Osteoblast (primary cell): ENCODE measurements around the gene SDSL. TPM values are rescaled to one million over a fixed set of nuclear protein-coding genes. Genes with fewer than 3 reads are reported as not detected.

Experiments
- DNase-seq: peaks from one replicate; pipeline ENCODE4 v3.0.0; 2011; ENCODE audit warnings: low spot score, mixed read lengths; ENCODE audit not compliant: insufficient read length; ENCODE audit errors: missing footprints
- H2AFZ ChIP-seq: 2 replicates; pipeline ENCODE4 v1.6.0; 2011; ENCODE audit warnings: mild to moderate bottlenecking, low read length
- H3K27ac ChIP-seq: 2 replicates; pipeline ENCODE4 v1.5.1; 2011; ENCODE audit warnings: mild to moderate bottlenecking, low read depth, low read length, moderate library complexity
- H3K27me3 ChIP-seq: 2 replicates; pipeline ENCODE4 v1.6.0; 2012; ENCODE audit warnings: mild to moderate bottlenecking, control low read depth, inconsistent platforms, low read length, moderate library complexity; ENCODE audit not compliant: insufficient read depth
- H3K36me3 ChIP-seq: 2 replicates; pipeline ENCODE4 v1.5.1; 2011; ENCODE audit warnings: mild to moderate bottlenecking, low read length, control low read depth, moderate library complexity; ENCODE audit not compliant: insufficient read depth
- H3K4me1 ChIP-seq: 2 replicates; pipeline ENCODE4 v1.5.1; 2011; ENCODE audit warnings: mild to moderate bottlenecking, low read length, control low read depth, moderate library complexity; ENCODE audit not compliant: insufficient read depth
- H3K4me2 ChIP-seq: 2 replicates; pipeline ENCODE4 v1.6.0; 2011; ENCODE audit warnings: mild to moderate bottlenecking, low read length; ENCODE audit not compliant: insufficient read depth
- H3K4me3 ChIP-seq: fragments of 200-600 bp; sonication (generic); 3 replicates; pipeline ENCODE4 v1.5.1; 2012; ENCODE audit warnings: mild to moderate bottlenecking, low read length, inconsistent platforms; ENCODE audit not compliant: insufficient read depth
- H3K79me2 ChIP-seq: 2 replicates; pipeline ENCODE4 v1.6.0; 2012; ENCODE audit warnings: mild to moderate bottlenecking, low read length, control low read depth, inconsistent platforms; ENCODE audit not compliant: insufficient read depth
- H3K9me3 ChIP-seq: 2 replicates; pipeline ENCODE4 v1.5.1; 2011; ENCODE audit warnings: low read depth, low read length, control low read depth
- H4K20me1 ChIP-seq: 2 replicates; pipeline ENCODE4 v1.6.0; 2012; ENCODE audit warnings: mild to moderate bottlenecking, low read length, control low read depth; ENCODE audit not compliant: insufficient read depth
- total RNA-seq: library from RNA; depleted of rRNA; stranded (reverse); fragments of >200 nt; gene quantifications from 2 replicates; pipeline ENCODE4 v1.2.3, GENCODE V29; 2012
- TF ChIP-seq, protein P1 (sequence below): IDR thresholded peaks from 2 replicates; pipeline ENCODE4 v1.5.1; 2011; ENCODE audit warnings: mild to moderate bottlenecking, low read depth, low read length, moderate library complexity; ENCODE audit errors: extremely low read depth

SDSL gene
- total RNA-seq, 1 donor = 6.5 TPM

DNA sequence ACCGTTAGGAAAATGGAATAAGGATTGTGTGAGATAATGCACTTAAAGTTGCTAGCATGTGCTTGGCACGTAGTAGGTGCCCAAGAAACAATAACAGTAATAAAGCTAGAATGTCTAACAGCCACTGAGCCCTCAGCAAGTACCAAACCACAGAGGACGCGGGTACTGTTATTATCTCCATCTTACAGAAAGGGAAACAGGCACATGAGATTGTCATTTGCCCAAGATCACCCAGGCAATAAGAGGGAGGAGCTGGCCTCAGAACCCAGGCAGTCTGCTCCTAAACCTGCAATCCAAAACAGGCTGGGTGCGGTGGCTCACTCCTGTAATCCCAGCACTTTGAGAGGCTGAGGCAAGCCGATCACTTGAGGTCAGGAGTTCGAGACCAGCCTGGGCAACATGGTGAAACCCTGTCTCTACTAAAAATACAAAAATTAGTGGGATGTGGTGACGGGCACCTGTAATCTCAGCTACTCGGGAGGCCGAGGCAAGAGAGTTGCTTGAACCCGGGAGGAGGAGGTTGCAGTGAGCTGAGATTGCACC is 13.4 kb upstream of the SDSL start:
- TF ChIP-seq, protein P1, sequence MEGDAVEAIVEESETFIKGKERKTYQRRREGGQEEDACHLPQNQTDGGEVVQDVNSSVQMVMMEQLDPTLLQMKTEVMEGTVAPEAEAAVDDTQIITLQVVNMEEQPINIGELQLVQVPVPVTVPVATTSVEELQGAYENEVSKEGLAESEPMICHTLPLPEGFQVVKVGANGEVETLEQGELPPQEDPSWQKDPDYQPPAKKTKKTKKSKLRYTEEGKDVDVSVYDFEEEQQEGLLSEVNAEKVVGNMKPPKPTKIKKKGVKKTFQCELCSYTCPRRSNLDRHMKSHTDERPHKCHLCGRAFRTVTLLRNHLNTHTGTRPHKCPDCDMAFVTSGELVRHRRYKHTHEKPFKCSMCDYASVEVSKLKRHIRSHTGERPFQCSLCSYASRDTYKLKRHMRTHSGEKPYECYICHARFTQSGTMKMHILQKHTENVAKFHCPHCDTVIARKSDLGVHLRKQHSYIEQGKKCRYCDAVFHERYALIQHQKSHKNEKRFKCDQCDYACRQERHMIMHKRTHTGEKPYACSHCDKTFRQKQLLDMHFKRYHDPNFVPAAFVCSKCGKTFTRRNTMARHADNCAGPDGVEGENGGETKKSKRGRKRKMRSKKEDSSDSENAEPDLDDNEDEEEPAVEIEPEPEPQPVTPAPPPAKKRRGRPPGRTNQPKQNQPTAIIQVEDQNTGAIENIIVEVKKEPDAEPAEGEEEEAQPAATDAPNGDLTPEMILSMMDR = no peak
- Histone ChIP-seq H3K36me3 (no peaks in the 10 kb centered on the region), H3K4me3 (no peak overlapping the region), H4K20me1 (no peaks in the 10 kb centered on the region), H3K4me2 (no peak overlapping the region), H2AFZ (no peak overlapping the region), H3K27me3 (no peaks in the 10 kb centered on the region), H3K27ac (no peak overlapping the region), H3K9me3 (no peaks in the 10 kb centered on the region), H3K79me2 (no peaks in the 10 kb centered on the region), H3K4me1 (no peaks in the 10 kb centered on the region)
- no peak for DNase-seq

DNA sequence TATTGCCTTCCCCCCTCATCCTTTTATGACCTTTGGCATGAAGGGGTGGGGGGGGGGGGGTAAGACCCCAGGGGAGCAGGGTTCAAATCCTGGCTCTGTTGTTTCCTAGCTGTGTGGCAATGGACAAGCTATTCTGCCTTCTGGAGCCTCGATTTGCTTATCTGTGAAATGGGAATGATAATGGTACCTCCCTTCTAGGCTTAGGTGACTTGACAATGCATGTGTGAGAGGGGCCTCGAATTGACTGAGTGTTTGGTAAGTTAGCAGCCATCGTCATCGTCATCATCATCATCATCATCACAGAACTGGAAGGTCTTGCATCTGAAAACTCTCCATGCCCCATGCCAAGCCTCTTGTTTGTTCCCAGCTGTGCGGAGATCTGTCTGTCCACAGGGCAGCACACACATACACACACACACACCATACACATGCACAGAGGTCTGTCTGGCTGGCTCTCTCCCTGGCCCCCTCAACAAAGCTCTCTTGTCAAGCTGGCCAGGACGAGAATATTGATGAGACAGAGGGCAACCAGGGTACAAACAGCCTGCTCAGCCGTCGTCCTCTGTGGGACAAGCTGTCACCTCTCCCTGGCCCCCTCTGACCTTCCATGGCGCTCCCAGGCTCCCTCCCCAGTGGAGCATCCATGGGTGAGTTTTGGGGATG is 12.6 kb upstream of the SDSL start:
- Histone ChIP-seq H3K27ac (no peak overlapping the region), H3K4me1 (no peaks in the 10 kb centered on the region), H2AFZ (no peak overlapping the region), H3K36me3 (no peaks in the 10 kb centered on the region), H4K20me1 (no peaks in the 10 kb centered on the region), H3K4me3 (no peak overlapping the region), H3K79me2 (no peaks in the 10 kb centered on the region), H3K4me2 (no peak overlapping the region), H3K27me3 (no peaks in the 10 kb centered on the region), H3K9me3 (no peaks in the 10 kb centered on the region)
- DNase-seq = no peak
- TF ChIP-seq, protein P1 = no peak

DNA sequence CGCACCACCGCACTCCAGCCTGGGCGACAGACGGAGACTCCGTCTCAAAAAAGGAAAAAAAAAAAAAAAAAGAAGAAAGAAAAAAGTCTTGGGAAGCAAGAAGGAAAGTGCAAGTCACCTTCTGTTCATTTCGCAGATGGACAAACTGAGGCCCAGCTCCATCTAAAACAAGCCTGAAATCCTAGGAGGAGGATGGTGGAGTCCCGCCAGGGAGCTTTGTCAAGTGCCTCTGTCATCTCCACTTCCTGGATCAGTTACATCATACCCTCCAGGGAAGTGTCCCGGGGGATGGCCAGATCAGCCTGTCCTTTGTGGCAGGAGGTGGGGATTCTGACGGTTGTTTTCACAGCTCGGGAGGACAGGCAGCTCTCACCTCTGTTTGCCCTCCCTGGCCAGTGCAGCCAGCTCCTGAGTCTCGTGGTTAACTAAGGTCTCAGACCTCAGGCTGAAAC is 8.7 kb upstream of the SDSL start:
- DNase-seq = peak; percentile 39
- Histone ChIP-seq H3K4me1 (no peaks in the 10 kb centered on the region), H3K9me3 (no peaks in the 10 kb centered on the region), H3K79me2 (no peaks in the 10 kb centered on the region), H3K27ac (no peak overlapping the region), H3K4me3 (no peak overlapping the region), H2AFZ (no peak overlapping the region), H3K36me3 (no peaks in the 10 kb centered on the region), H4K20me1 (no peaks in the 10 kb centered on the region), H3K27me3 (no peaks in the 10 kb centered on the region), H3K4me2 (no peak overlapping the region)
- TF ChIP-seq, protein P1 = no peak

DNA sequence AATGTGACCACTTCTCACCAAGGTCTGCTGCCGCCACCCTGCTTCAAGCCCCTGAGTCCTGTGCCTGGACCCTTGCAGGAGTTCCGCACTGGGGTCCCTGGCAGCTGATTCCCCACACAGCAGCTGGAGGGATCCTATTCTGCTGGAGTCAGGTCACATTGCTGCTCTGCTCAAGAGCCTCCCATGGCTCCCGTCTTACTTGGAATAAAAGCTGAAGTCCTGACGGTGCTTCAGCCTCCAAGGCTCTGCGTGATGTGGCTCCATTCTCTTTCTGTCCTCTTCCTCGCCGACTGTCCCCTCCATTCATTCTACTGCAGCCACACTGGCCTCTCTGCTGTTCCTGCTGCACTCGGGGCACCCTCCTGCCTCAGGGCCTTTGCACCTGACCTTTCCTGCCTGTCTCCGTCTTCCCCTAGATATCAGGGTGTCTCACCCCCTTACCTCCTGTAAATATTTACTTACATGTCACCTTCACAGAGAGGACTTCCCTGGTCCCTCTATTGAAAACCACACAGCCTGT is 7.6 kb upstream of the SDSL start:
- TF ChIP-seq, protein P1 = no peak
- no peaks in the 10 kb centered on the region for H3K79me2 ChIP-seq
- no peaks in the 10 kb centered on the region for H4K20me1 ChIP-seq
- DNase-seq = peak; percentile 29
- no peak overlapping the region for H3K4me2 ChIP-seq
- no peaks in the 10 kb centered on the region for H3K27me3 ChIP-seq
- H3K4me1 ChIP-seq = no peaks in the 10 kb centered on the region
- H3K4me3 ChIP-seq = no peak overlapping the region
- no peaks in the 10 kb centered on the region for H3K36me3 ChIP-seq
- H3K27ac ChIP-seq = no peak overlapping the region
- no peak overlapping the region for H2AFZ ChIP-seq
- no peaks in the 10 kb centered on the region for H3K9me3 ChIP-seq
